ENCODE data around the gene VAT1L.

Gene VAT1L

DNA sequence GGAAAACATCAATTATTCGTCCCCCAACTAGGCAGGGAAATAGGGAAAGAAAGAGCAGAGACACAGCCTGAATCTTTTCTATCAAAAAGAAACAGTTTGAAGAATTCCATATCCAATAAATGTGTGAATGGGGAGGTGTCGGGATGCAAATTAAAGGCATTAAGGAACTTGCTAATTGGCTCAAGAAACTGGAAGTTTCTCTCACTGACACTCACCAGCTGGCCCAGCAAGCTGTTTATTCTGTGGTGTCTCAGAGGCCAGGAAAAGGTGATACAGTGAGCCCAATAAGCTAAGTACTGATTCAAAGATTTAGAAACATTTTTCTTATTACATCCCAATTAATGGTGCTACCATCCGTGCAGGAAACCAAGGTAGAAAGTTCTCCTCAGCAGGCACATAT lies 129.6 kb downstream of the VAT1L start:
- TF ChIP-seq, protein P1, sequence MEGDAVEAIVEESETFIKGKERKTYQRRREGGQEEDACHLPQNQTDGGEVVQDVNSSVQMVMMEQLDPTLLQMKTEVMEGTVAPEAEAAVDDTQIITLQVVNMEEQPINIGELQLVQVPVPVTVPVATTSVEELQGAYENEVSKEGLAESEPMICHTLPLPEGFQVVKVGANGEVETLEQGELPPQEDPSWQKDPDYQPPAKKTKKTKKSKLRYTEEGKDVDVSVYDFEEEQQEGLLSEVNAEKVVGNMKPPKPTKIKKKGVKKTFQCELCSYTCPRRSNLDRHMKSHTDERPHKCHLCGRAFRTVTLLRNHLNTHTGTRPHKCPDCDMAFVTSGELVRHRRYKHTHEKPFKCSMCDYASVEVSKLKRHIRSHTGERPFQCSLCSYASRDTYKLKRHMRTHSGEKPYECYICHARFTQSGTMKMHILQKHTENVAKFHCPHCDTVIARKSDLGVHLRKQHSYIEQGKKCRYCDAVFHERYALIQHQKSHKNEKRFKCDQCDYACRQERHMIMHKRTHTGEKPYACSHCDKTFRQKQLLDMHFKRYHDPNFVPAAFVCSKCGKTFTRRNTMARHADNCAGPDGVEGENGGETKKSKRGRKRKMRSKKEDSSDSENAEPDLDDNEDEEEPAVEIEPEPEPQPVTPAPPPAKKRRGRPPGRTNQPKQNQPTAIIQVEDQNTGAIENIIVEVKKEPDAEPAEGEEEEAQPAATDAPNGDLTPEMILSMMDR (IDR thresholded peaks at IDR 0.05; ENCODE audit: borderline replicate concordance, insufficient read depth, low read depth, low read length): no peak
- H3K4me3 ChIP-seq (ENCODE audit: low read depth, low read length): no peak overlapping the region

DNA sequence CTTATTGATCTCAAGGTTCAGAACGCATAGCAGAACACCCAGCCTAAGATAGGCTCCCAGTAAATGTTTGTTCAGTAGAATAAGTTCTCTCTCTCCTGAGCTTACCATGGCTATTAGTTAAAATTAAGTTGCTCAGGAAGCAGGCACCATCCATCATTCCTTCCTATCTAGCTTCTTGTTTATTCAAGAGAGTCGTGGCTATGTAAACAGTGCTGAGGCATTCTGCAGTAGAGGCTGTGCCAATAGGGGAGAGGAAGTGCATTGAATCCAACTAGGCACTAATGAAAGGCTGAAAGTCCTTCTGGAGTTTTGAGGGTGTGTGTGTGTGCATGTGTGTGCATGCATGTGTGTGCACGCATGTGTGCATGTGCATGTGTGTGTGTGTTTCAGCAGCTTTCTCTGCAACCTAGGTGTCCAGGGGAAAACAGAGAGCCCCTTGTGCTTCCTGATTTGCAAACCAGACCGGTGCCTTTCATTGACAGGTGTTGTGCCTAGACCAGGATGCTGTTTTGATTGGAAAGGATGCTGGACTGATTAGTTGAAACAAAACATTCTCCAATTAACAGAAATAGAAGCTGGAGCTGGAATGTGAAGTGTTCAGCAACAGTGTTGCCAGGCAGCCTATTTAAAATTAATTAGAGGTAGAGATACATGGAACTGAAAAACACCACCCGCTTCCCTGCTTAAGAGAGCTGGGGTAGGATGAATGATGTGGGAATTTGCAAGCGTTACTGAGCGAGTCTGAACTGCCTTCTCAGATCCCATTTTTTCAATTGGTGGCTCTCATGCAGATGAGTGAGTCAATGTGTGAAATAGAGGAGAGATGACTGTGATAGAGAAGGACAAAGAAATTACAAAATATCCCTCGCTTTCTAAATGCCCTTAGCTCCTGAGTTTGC lies 130.7 kb downstream of the VAT1L start:
- no peak overlapping the region for H3K4me3 ChIP-seq (ENCODE audit: low read depth, low read length)
- TF ChIP-seq, protein P1 (IDR thresholded peaks at IDR 0.05; ENCODE audit: borderline replicate concordance, insufficient read depth, low read depth, low read length): no peak

DNA sequence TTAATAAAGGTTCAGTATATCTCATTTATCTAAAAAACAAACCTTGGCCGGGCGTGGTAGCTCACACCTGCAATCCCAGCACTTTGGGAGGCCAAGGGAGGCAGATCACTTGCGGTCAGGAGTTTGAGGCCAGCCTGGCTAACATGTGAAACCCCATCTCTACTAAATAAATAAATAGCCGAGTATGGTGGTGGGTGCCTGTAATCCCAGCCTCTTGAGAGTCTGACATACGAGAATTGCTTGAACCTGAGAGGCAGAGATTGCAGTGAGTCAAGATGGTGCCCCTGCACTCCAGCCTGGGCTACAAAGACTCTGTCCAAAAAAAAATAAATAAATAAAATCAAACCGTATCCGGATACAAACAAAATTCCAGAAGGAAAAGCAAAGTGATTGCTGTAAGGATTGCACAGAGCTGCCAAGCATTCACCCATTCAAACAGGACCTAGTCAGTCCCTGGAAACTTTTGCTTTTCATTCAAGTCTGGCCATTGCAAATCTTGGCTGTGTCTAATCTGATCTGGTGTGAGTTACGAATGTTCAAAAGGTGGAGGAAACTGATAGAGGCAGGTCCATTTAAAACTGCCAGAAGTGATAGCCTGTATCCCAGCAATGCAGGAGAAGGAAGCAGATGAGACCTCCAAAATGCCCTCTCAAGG lies 131.5 kb downstream of the VAT1L start:
- TF ChIP-seq, protein P1 (IDR thresholded peaks at IDR 0.05; ENCODE audit: borderline replicate concordance, insufficient read depth, low read depth, low read length): no peak
- H3K4me3 ChIP-seq (ENCODE audit: low read depth, low read length): no peak overlapping the region

DNA sequence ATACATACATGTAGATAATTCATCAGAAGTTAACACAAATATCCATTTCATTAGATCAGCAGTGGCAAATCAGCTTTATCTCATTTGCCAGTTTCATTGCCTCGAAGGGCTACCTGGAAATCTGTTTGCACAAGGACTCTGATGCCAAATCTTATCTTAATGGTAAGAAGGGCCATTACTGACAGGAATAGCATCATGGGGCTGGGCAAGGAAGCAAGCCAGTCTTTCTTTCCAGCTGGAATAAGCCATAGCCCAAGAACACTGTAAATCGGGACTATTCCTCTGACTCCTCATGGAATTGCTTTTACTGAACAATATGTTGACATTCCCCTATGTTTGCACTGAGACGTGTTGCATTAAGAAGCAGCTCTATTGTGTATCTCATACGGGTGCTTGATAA lies 132.6 kb downstream of the VAT1L start:
- TF ChIP-seq, protein P1 (IDR thresholded peaks at IDR 0.05; ENCODE audit: borderline replicate concordance, insufficient read depth, low read depth, low read length): no peak
- H3K4me3 ChIP-seq (ENCODE audit: low read depth, low read length): no peak overlapping the region

DNA sequence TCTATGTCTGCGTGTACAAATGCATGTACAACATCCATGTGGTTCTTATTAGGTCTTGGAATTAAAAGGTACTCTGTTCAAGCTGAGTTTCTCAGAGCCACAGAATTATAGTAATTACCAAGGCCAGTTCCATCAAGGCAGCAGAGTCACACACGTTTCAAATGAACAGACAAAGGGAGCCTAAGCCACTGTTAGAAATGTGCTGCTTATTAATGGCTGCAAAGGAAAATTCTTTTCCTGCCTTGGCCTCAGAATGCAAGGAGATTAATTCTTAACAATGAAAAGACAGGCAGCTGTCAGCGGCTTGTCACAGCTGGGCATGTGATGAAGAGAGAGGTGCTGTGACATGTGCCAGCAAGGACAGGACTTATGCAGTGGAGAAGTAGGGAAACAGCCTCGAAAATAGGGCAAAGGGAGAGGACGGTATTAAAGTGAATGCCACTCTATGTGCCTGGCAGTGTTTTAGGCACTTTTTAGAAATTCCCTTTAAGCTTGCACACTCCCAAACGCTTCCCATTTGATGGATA lies 133.9 kb downstream of the VAT1L start:
- TF ChIP-seq, protein P1 (IDR thresholded peaks at IDR 0.05; ENCODE audit: borderline replicate concordance, insufficient read depth, low read depth, low read length): no peak
- no peak overlapping the region for H3K4me3 ChIP-seq (ENCODE audit: low read depth, low read length)

DNA sequence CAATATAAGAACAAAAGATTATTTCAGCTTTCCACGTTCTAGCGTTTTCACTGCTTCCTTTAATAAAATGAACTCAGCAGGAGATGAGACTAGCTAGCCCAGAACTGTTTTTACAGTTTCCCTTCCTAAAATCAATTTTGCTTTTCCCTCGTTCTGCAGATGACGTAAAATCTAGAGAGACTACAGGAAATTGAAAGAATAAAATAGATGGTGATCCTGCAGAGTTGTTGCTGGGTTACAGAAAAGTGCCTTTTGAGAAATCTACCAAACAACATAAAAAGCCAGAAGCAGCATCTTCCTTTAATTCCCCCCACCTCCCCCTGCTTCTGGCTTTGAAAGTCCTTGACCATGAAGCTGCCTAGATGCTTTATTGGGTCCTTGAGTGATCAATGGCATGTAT lies 137.2 kb downstream of the VAT1L start:
- H3K4me3 ChIP-seq (ENCODE audit: low read depth, low read length): no peak overlapping the region
- TF ChIP-seq, protein P1 (IDR thresholded peaks at IDR 0.05; ENCODE audit: borderline replicate concordance, insufficient read depth, low read depth, low read length): no peak

All from GM12875 (cell line).